ENCODE results near the gene SLC14A1.
"Not testable (repeated sequence)": the region's sequence is repeated elsewhere in the genome, so short reads cannot be mapped to it uniquely, and the experiment has no call there.

Gene SLC14A1

GRCh38 chr18:45724601-45725000, 620 bp downstream of the SLC14A1 start:
- DNase-seq: no peak

DNA sequence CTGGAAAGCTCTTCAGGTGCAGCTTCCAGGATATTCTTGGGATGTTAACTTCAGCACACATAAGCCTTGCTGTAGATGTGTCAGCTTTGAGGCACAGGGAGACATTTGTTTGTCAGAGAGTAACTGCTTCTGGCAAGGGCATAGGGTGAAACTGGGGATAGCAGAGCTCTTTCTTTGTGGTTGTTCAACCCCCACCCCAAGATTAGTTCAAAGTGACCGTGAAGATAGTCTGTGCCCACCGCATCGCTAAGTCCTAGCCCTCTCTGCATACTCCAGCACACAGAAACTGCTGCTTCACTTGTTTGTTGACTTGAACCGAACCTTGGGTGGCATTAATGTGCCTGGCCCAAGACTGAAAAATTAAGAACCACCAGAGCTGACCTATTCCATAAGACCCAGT, 1.4 kb downstream of the SLC14A1 start:
- no peak for DNase-seq

- DNase-seq: no peak
These were observed 2.6 kb downstream of the SLC14A1 start for GRCh38 chr18:45726603-45727002.

DNA sequence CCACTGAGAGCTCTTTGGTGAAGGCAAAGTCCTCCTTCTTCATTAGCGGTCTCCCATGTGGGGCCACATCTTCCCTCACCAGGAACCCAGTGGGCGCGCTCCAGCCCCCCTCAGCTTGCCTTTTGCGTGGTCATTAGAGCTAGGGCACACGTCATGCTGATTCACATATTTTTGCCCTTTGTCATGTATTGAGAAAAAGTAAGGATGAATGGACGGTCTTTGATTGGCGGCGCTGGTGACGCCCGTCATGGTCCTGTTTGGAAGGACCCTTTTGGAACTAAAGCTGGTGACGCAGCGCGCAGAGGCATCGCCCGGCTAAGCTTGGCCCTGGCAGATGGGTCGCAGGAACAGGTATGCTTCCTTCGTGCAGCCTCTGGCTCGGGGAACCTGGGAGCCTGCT, 3.1 kb downstream of the SLC14A1 start:
- no peak for DNase-seq

GRCh38 chr18:45728336-45729010, 4.5 kb downstream of the SLC14A1 start:
- DNase-seq: no peak

- DNase-seq: no peak
These were observed 7.0 kb downstream of the SLC14A1 start for GRCh38 chr18:45730832-45731575.

- DNase-seq: no peak
These were observed 7.7 kb downstream of the SLC14A1 start for GRCh38 chr18:45731716-45732115.

DNA sequence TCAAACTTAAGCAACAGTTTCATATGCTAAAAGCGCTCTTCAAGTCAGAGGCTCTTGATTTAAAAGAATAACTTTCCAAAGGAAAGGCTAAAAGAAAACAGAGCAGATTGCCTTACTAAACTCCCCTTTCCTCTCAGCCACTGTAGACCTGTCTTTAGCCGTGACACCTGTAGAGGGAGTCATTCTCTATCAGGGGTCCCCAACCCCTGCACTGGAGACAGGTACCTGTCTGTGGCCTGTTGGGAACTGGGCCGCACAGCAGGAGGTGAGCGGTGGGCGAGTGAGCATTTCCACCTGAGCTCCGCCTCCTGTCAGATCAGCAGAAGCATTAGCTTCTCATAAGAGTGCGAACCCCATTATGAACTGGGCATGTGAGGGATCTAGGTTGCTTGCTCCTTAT, 9.6 kb downstream of the SLC14A1 start:
- no peak for DNase-seq

DNA sequence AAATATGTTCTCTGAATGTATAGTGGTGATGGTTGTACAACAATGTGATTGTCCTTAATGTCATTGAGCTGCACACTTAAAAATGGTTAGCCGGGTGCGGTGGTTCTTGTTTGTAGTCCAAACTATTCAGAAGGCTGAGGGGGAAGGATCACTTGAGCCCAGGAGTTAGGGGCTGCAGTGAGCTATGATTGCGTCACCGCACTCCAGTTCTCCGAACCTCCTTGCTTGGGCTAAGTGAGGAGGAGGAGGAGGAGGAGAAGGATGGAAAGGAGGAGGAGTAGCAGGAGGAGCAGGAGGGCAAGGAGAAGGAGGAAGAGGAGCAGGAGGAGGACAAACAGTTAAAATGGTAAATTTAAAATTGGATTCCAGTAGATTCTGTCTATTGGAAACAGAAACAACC, 10.5 kb downstream of the SLC14A1 start:
- DNase-seq: no peak

DNA sequence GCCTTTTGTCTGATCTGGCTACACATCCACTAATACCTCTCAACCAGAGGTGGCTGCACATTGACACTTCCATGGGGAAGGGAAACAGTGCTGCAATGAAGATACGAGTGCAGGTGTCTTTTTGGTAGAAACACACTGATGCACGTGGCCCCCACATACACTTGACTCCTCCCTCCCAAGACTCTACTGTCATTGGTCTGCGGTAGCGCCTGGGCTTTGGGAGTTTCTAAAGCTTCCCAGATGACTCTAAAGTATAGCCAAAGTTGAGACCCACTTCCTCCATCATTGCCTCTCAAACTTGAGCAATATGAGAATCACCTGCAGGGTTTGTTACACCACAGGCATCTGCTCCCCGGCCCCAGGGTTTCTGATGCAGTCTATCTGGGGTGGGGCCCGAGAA, 11.0 kb downstream of the SLC14A1 start:
- DNase-seq: no peak

- DNase-seq: no peak
These were observed 14.7 kb downstream of the SLC14A1 start for GRCh38 chr18:45738660-45739059.

DNA sequence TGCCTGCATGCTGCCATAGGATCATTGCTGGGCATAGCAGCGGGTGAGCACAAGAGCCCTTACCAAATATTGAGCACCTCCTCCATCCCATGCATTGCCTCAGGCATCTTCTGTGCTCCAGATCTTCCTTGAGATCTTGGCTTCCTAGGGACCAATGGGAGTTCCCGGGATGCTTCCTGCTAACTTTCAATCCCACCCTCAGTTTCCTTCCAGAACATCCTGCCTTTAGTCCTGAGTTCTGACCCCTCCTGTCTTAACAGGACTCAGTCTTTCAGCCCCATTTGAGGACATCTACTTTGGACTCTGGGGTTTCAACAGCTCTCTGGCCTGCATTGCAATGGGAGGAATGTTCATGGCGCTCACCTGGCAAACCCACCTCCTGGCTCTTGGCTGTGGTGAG, 15.3 kb downstream of the SLC14A1 start:
- no peak for DNase-seq

DNA sequence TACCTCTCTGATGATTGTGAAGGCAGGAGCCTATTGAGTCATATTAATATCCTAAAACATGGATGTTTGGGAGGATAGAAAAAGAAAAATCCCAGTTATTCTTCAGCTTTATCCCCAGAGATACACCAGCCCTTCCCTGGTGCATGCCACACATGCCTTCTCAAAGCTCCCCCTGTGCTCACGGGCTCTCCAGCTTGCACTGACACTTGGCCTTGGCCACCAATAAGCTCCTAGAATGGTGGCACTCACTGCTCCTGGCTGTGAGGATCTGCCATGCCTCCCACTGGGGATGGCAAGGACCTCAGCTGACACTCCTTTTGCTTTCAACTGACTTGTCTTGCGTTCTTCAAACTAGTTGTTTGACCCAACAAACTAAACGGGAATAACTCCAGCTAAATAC, 15.9 kb downstream of the SLC14A1 start:
- no peak for DNase-seq

DNA sequence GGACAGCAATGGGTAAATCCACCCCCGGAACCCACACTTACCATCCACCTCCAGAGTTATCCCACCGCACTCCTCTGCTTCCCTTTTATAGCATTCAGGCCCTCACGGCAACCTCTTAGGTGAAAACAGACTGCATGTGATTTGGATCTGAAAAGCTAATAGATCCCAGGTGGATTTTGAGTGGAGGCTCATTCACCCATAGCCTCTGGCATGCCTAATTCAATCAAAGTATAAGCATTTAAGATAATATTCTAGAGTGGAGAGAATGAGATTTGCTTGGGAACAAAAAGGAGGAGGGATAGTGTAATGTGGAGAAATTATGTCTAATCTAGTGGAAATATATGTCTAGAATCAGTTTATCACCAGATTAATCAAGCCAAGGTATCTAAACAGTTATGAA, 17.1 kb downstream of the SLC14A1 start:
- DNase-seq: no peak

GRCh38 chr18:45745817-45746461, 22.0 kb downstream of the SLC14A1 start:
- no peak for DNase-seq

DNA sequence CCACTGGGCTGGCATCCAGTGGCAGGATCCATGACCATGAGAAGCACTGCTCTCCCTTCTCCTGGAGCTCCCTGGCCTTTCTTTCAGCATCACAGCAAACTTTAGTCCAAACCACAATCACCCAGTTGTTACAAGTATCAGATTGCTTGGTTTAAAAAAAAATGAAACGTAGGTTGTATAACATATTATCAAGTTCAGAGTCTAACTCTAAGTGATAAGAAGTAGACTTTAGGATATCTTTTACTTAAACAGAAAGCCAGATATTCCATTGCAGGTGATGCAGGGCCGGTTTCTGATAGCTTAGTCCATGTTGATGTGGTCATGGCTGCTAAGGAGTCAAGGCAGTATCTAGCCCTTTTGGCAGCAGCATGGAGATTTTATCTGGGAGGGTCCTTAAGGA, 24.5 kb downstream of the SLC14A1 start:
- DNase-seq: no peak

DNA sequence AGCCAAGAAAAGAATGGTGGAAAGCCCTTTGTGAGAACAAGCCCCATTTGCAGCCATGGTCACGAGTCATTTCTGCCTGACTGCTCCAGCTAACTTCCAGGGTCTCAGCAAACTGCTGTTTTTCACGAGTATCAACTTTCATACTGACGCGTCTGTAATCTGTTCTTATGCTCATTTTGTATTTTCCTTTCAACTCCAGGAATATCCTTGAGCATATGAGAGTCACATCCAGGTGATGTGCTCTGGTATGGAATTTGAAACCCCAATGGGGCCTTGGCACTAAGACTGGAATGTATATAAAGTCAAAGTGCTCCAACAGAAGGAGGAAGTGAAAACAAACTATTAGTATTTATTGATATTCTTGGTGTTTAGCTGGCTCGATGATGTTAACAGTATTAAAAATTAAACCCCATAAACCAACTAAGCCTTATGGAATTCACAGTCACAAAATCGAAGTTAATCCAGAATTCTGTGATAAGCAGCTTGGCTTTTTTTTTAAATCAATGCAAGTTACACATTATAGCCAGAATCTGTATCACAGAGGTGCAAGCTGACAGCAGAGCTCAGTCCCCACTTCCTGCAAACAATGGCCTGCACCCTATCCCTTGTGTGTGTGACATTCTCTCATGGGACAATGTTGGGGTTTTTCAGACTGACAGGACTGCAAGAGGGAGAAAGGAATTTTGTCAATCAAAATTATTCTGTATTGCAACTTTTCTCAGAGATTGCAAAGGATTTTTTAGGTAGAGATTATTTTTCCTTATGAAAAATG, 26.1 kb downstream of the SLC14A1 start:
- no peak for DNase-seq

GRCh38 chr18:45751766-45752165, 27.8 kb downstream of the SLC14A1 start:
- DNase-seq: no peak

- DNase-seq: no peak
These were observed 28.7 kb downstream of the SLC14A1 start for GRCh38 chr18:45752681-45753080.

GRCh38 chr18:45753286-45753685, 29.3 kb downstream of the SLC14A1 start:
- no peak for DNase-seq

DNA sequence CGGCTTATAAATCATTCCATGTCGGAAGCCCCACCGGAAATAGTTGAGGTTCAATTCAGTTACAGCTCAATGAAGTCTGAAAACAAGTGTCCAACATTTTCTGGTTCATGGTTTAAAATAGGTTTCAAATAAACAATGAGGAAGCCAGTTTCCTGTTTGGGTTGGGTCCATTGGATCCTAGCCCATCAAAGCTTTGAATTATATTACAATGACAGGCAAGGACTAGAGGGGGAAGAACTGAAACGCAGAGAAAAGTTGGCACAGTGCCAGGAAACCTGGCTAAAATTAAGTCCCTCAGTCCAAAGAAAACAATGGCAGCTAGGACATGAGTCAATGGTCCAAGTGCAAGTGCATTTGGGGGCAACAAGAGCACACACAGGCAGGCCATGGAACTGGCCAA, 32.0 kb downstream of the SLC14A1 start:
- DNase-seq: no peak

DNA sequence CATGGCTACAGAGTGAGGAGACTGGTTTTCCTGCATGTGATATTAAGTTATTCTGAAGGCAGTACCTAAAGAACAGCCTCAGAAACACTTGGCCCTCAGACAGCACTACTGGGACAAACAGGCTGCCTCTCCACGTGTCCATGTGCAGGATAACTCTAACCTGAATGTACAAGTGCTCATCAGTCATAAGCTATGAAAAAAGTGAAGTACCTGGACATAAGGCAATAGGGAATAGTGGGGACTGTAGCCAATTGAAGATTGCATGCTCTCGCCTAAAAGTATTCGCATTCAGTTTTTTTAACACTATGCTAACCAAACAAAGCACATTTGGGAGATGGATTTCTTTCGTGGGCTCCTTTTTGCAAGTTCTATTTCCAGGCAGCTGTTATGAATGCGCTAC, 33.0 kb downstream of the SLC14A1 start:
- no peak for DNase-seq

DNA sequence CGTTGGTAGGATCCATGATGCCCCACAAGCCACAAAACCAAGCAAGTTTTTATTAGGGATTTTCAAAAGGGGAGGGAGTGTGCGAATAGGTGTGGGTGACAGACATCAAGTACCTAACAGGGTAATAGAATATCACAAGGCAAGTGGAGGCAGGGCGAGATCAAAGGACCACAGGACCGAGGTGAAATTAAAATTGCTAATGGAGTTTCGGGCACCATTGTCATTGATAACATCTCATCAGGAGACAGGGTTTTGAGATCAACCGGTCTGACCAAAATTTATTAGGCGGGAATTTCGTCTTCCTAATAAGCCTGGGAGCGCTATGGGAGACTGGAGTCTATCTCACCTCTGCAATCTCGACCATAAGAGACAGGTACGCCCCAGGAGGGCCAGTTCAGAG, 33.7 kb downstream of the SLC14A1 start:
- not testable (repeated sequence) for DNase-seq
